Measurements from ENCODE around the gene USP11.
A peak's percentile ranks its signal among the peaks of the same experiment; 100 is the strongest.

USP11 gene

GRCh38 chrX:47232803-47233332 lies at the start of gene USP11:
USP11 (plus strand) TSS chrX:47233009; CDS start chrX:47233044, 35 bp downstream.
- DNase-seq = peak; percentile 45

- no peak for DNase-seq
Measured at GRCh38 chrX:47184486-47184885, 48.3 kb upstream of the USP11 start.

GRCh38 chrX:47185241-47185640 lies 47.6 kb upstream of the USP11 start:
- DNase-seq = no peak

- DNase-seq = no peak
Measured at GRCh38 chrX:47186096-47186740, 46.6 kb upstream of the USP11 start.

- no peak for DNase-seq
Measured at GRCh38 chrX:47187106-47187677, 45.6 kb upstream of the USP11 start.

- DNase-seq = no peak
Measured at GRCh38 chrX:47189906-47190305, 42.9 kb upstream of the USP11 start.

- peak; percentile 91 for DNase-seq
Measured at GRCh38 chrX:47190445-47191269, 42.2 kb upstream of the USP11 start.

GRCh38 chrX:47191331-47191730 lies 41.5 kb upstream of the USP11 start:
- DNase-seq = peak; percentile 5

- DNase-seq = no peak
Measured at GRCh38 chrX:47191806-47192401, 40.9 kb upstream of the USP11 start.

- peak; percentile 85 for DNase-seq
Measured at GRCh38 chrX:47193475-47194193, 39.2 kb upstream of the USP11 start, which contains the start of gene UBA1. UBA1 (plus strand) TSS chrX:47193829; CDS start chrX:47198803, 4,974 bp downstream.

GRCh38 chrX:47194194-47194787 lies 38.5 kb upstream of the USP11 start:
- DNase-seq = no peak

GRCh38 chrX:47196098-47196497 lies 36.7 kb upstream of the USP11 start:
- no peak for DNase-seq

- DNase-seq = no peak
Measured at GRCh38 chrX:47197526-47197925, 35.3 kb upstream of the USP11 start.

GRCh38 chrX:47198026-47198686 lies 34.7 kb upstream of the USP11 start:
- DNase-seq = no peak

- no peak for DNase-seq
Measured at GRCh38 chrX:47198687-47199080, 34.1 kb upstream of the USP11 start.

GRCh38 chrX:47199286-47199685 lies 33.5 kb upstream of the USP11 start:
- DNase-seq = no peak

GRCh38 chrX:47200385-47201150 lies 32.2 kb upstream of the USP11 start:
- DNase-seq = no peak

GRCh38 chrX:47201345-47201944 lies 31.4 kb upstream of the USP11 start:
- no peak for DNase-seq

GRCh38 chrX:47202316-47202715 lies 30.5 kb upstream of the USP11 start:
- DNase-seq = no peak

GRCh38 chrX:47202877-47203276 lies 29.9 kb upstream of the USP11 start:
- DNase-seq = no peak

All from HCEC 1CT (cell line).